ENCODE results near the gene SYCP3.

Gene SYCP3

DNA sequence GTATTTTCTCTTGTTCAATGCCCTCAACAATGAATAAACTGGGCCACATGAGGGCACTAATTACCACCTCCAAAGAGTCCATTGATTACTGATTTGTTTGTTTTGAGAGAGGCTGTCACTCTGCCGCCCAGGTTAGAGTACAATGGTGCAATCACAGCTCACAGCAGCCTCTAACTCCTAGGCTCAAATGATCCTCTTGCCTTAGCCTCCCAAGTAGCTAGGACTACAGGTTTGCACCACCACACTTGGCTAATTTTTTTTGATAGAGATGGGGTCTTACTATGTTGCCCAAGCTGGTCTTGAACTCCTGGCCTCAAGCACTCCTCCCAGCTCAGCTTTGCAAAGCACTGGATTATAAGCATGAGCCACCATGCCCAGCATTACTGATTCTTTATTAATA lies 28.3 kb upstream of the SYCP3 start:
- ATAC-seq: no peak
- TF ChIP-seq BACH2 (CRISPR knock-in tag; IDR thresholded peaks at IDR 0.05; ENCODE audit: borderline replicate concordance) (no peak), TSHZ2 (CRISPR knock-in tag; IDR thresholded peaks at IDR 0.05) (no peak), ZNF70 (CRISPR knock-in tag; IDR thresholded peaks at IDR 0.05) (no peak)

DNA sequence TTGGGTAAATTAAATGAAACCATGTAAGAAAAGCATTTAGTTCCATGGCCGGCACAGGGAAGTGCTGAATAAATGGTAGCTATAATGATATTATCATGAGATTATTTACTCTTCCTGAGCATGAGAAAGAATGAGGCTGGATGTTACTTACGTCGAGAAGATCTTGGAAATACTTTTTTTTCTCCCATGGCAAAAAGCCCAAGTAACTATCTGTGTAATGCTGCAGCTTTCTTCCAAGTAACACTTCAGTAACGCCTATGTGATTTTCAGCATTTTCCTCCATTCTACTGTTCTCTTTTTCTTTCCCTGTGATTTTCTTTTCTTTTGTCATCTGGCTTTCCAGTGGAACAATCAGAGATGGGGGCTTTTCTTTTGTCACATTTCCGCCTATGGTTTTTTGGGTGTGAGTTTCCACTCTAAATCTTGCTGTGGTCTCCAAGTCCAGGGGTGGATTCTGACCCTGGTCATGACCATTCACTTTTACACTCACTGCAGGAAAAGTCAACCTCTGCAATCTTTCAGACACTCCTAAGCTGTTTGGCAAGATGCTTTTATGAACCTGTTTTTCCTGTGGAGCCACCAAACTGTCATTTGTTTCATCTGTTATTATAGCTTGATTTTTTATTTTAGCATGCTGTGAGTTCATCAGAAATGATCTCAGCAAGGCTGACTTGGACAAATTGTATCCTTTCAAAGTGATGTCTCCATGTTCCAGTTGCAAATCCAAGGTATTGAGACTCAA lies 25.0 kb upstream of the SYCP3 start:
- ATAC-seq: no peak
- TF ChIP-seq, protein P1, sequence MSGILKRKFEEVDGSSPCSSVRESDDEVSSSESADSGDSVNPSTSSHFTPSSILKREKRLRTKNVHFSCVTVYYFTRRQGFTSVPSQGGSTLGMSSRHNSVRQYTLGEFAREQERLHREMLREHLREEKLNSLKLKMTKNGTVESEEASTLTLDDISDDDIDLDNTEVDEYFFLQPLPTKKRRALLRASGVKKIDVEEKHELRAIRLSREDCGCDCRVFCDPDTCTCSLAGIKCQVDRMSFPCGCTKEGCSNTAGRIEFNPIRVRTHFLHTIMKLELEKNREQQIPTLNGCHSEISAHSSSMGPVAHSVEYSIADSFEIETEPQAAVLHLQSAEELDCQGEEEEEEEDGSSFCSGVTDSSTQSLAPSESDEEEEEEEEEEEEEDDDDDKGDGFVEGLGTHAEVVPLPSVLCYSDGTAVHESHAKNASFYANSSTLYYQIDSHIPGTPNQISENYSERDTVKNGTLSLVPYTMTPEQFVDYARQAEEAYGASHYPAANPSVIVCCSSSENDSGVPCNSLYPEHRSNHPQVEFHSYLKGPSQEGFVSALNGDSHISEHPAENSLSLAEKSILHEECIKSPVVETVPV (CRISPR knock-in tag; IDR thresholded peaks at IDR 0.05): no peak
- no peak for TF ChIP-seq ISL1 (CRISPR knock-in tag; IDR thresholded peaks at IDR 0.05)

DNA sequence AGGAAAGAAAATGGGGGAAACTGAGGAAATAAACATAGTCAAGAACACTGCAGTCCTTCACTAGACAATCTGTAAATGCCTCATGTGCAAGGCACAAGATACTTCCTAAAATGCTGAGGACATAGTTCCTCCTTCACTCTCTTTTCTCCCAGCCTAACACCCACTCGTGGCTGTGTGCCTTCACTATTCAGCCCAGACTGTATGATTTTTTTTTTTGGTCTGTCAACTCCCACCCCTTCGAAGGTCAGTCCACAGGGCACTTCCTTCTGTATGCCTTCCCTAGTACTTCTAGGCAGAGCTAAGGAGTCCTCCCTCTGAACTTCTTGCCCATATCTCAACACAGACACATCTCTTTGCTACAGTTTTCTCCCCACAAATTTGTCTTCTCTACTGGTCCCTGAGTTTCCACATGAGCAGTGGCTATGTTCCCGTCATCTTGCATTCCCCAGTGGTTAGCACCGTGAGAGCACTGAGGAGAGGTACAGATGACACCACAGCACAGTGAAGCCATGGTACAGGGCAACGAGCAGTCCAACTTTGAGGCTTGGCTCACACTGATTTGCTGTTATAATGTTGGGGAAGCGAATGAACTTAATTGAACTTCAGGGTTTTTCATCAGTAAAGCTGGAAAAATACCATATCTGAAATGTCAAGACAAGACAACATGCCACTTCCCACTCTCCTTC lies 24.1 kb upstream of the SYCP3 start:
- no peak for ATAC-seq
- no peak for TF ChIP-seq TCF4 (CRISPR knock-in tag; IDR thresholded peaks at IDR 0.05; ENCODE audit: borderline replicate concordance)
- TF ChIP-seq RARB (CRISPR knock-in tag; IDR thresholded peaks at IDR 0.05): no peak
- no peak for TF ChIP-seq ZNF565 (CRISPR knock-in tag; conservative IDR thresholded peaks at IDR 0.05; ENCODE audit: low read depth)

DNA sequence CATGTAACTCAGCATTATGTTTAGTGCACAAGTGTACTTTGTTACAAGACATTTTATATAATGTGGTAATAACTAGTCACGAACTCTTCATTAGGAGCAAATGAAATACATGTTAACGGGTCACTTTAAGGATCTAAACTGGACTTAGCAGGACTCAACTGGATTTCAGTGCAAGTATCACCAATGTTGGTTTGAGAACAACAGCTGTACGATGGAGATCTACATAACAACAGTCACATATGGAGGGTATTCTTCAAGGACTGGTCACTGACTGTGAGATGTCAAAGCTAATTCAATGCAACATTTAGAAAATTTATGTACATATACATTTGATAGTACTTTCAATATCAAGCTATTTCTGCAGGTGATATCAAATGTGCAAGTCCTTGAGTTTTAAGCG lies 22.5 kb upstream of the SYCP3 start:
- ATAC-seq: no peak
- TF ChIP-seq ZNF70 (CRISPR knock-in tag; IDR thresholded peaks at IDR 0.05) (no peak), ISL1 (CRISPR knock-in tag; IDR thresholded peaks at IDR 0.05) (no peak), ZNF565 (CRISPR knock-in tag; conservative IDR thresholded peaks at IDR 0.05; ENCODE audit: low read depth) (no peak), CSDC2 (CRISPR knock-in tag; IDR thresholded peaks at IDR 0.05) (no peak), TCF4 (CRISPR knock-in tag; IDR thresholded peaks at IDR 0.05; ENCODE audit: borderline replicate concordance) (no peak), ZFP30 (CRISPR knock-in tag; IDR thresholded peaks at IDR 0.05) (no peak), TOX (CRISPR knock-in tag; IDR thresholded peaks at IDR 0.05; ENCODE audit: borderline replicate concordance) (no peak), SNAI2 (CRISPR knock-in tag; IDR thresholded peaks at IDR 0.05) (no peak), ARNTL (CRISPR knock-in tag; IDR thresholded peaks at IDR 0.05; ENCODE audit: borderline replicate concordance, low read depth) (no peak)
- TF ChIP-seq, protein P1 (CRISPR knock-in tag; IDR thresholded peaks at IDR 0.05): no peak
- TF ChIP-seq, protein P2, sequence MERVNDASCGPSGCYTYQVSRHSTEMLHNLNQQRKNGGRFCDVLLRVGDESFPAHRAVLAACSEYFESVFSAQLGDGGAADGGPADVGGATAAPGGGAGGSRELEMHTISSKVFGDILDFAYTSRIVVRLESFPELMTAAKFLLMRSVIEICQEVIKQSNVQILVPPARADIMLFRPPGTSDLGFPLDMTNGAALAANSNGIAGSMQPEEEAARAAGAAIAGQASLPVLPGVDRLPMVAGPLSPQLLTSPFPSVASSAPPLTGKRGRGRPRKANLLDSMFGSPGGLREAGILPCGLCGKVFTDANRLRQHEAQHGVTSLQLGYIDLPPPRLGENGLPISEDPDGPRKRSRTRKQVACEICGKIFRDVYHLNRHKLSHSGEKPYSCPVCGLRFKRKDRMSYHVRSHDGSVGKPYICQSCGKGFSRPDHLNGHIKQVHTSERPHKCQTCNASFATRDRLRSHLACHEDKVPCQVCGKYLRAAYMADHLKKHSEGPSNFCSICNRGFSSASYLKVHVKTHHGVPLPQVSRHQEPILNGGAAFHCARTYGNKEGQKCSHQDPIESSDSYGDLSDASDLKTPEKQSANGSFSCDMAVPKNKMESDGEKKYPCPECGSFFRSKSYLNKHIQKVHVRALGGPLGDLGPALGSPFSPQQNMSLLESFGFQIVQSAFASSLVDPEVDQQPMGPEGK (CRISPR knock-in tag; IDR thresholded peaks at IDR 0.05; ENCODE audit: borderline replicate concordance): no peak
- TF ChIP-seq, protein P3, sequence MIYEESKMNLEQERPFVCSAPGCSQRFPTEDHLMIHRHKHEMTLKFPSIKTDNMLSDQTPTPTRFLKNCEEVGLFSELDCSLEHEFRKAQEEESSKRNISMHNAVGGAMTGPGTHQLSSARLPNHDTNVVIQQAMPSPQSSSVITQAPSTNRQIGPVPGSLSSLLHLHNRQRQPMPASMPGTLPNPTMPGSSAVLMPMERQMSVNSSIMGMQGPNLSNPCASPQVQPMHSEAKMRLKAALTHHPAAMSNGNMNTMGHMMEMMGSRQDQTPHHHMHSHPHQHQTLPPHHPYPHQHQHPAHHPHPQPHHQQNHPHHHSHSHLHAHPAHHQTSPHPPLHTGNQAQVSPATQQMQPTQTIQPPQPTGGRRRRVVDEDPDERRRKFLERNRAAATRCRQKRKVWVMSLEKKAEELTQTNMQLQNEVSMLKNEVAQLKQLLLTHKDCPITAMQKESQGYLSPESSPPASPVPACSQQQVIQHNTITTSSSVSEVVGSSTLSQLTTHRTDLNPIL (CRISPR knock-in tag; IDR thresholded peaks at IDR 0.05; ENCODE audit: low read depth): no peak
